Neutrophil (primary cell): ENCODE measurements around the gene AMBP.

Experiments
- H3K27ac ChIP-seq: fragments of 200-600 bp; sonication (generic); 2 replicates; pipeline ENCODE4 v1.5.1; 2016; ENCODE audit warnings: mild to moderate bottlenecking, moderate library complexity
- H3K27me3 ChIP-seq: fragments of 200-600 bp; sonication (generic); 2 replicates; pipeline ENCODE4 v1.6.0; 2016; ENCODE audit warnings: mild to moderate bottlenecking
- H3K36me3 ChIP-seq: fragments of 200-600 bp; sonication (generic); 2 replicates; pipeline ENCODE4 v1.5.1; 2017
- H3K4me1 ChIP-seq, 2 experiments: fragments of 200-600 bp in 1 of 2; sonication (generic) in 1 of 2; 1 replicate in 1 of 2; 2 replicates in 1 of 2; pipeline versions ENCODE4 v1.5.1 to v1.6.1; 2013 to 2016; ENCODE audit warnings: low read depth in 1 of 2, low read length in 1 of 2, mild to moderate bottlenecking in 1 of 2, moderate library complexity in 1 of 2; ENCODE audit not compliant: control insufficient read depth in 1 of 2, insufficient read depth in 1 of 2
- H3K4me3 ChIP-seq, 2 experiments: fragments of 200-600 bp in 1 of 2; sonication (generic) in 1 of 2; 1 replicate in 1 of 2; 2 replicates in 1 of 2; pipeline ENCODE4 v1.5.1; 2013 to 2016; ENCODE audit warnings: low read depth in 1 of 2, low read length in 1 of 2, mild to moderate bottlenecking in 1 of 2, moderate library complexity in 1 of 2
- H3K9me3 ChIP-seq: fragments of 200-600 bp; sonication (generic); 2 replicates; pipeline ENCODE4 v1.5.1; 2016
- CTCF ChIP-seq: fragments of 200-600 bp; sonication (generic); IDR thresholded peaks from 2 replicates; pipeline ENCODE4 v1.5.1; 2016; ENCODE audit warnings: antibody characterized with exemption

AMBP gene

GRCh38 chr9:114091711-114092110 lies 13.6 kb upstream of the AMBP start:
- H3K27me3 ChIP-seq: peaks cover 14% of the 10 kb centered on the region
- no peak for TF ChIP-seq CTCF
- no peaks in the 10 kb centered on the region for H3K9me3 ChIP-seq
- no peaks in the 10 kb centered on the region for H3K4me1 ChIP-seq
- H3K27ac ChIP-seq: no peak overlapping the region
- H3K36me3 ChIP-seq: no peaks in the 10 kb centered on the region
- no peak overlapping the region for H3K4me3 ChIP-seq

- Histone ChIP-seq H3K4me1 (no peaks in the 10 kb centered on the region), H3K36me3 (no peaks in the 10 kb centered on the region), H3K4me3 (no peak overlapping the region), H3K9me3 (no peaks in the 10 kb centered on the region), H3K27me3 (peaks cover 5% of the 10 kb centered on the region), H3K27ac (no peak overlapping the region)
- TF ChIP-seq CTCF: no peak
Measured at GRCh38 chr9:114090798-114091197, 12.7 kb upstream of the AMBP start.

GRCh38 chr9:114089206-114089840 lies 11.2 kb upstream of the AMBP start:
- Histone ChIP-seq H3K4me3 (no peak overlapping the region), H3K27me3 (no peaks in the 10 kb centered on the region), H3K27ac (no peak overlapping the region), H3K36me3 (no peaks in the 10 kb centered on the region), H3K9me3 (no peaks in the 10 kb centered on the region), H3K4me1 (no peaks in the 10 kb centered on the region)
- no peak for TF ChIP-seq CTCF

GRCh38 chr9:114088571-114089170 lies 10.6 kb upstream of the AMBP start:
- no peaks in the 10 kb centered on the region for H3K36me3 ChIP-seq
- H3K4me1 ChIP-seq: no peaks in the 10 kb centered on the region
- H3K9me3 ChIP-seq: no peaks in the 10 kb centered on the region
- no peak for TF ChIP-seq CTCF
- H3K4me3 ChIP-seq: no peak overlapping the region
- no peaks in the 10 kb centered on the region for H3K27me3 ChIP-seq
- no peak overlapping the region for H3K27ac ChIP-seq

GRCh38 chr9:114087721-114088120 lies 9.6 kb upstream of the AMBP start:
- H3K4me3 ChIP-seq: no peak overlapping the region
- TF ChIP-seq CTCF: no peak

More at GRCh38 chr9:114087721-114088120, 9.6 kb upstream of the AMBP start:
- no peaks in the 10 kb centered on the region for H3K9me3 ChIP-seq
- no peaks in the 10 kb centered on the region for H3K27me3 ChIP-seq
- H3K27ac ChIP-seq: no peak overlapping the region
- no peaks in the 10 kb centered on the region for H3K4me1 ChIP-seq
- no peaks in the 10 kb centered on the region for H3K36me3 ChIP-seq
